GM21528 (cell line): ENCODE data around the gene MUC13.

Experiments used
- ATAC-seq: cut with Tn5 transposase; IDR thresholded peaks from one replicate; pipeline ENCODE4 v1.9.1; 2021; ENCODE audit warnings: mild to moderate bottlenecking, moderate library complexity; ENCODE audit not compliant: unreplicated experiment, low FRiP score

MUC13 gene

GRCh38 chr3:124904835-124905492, 29.6 kb downstream of the MUC13 start:
- ATAC-seq: no peak

- no peak for ATAC-seq
Measured at GRCh38 chr3:124903896-124904834, 30.4 kb downstream of the MUC13 start.

- no peak for ATAC-seq
Measured at GRCh38 chr3:124896824-124897526, 37.6 kb downstream of the MUC13 start.

- no peak for ATAC-seq
Measured at GRCh38 chr3:124895756-124896155, 38.8 kb downstream of the MUC13 start.

- ATAC-seq: no peak
Measured at GRCh38 chr3:124893526-124893925, 41.0 kb downstream of the MUC13 start.

- no peak for ATAC-seq
Measured at GRCh38 chr3:124890573-124891190, 43.9 kb downstream of the MUC13 start.

- ATAC-seq: no peak
Measured at GRCh38 chr3:124888482-124889441, 45.8 kb downstream of the MUC13 start.

GRCh38 chr3:124887932-124888298, 46.6 kb downstream of the MUC13 start:
- ATAC-seq: no peak

GRCh38 chr3:124887177-124887931, 47.2 kb downstream of the MUC13 start, which contains the start of gene ITGB5:
Gene ITGB5 (minus strand): TSS chr3:124887365. CDS start chr3:124887000, 365 bp downstream.
- no peak for ATAC-seq

GRCh38 chr3:124886168-124887056, 48.1 kb downstream of the MUC13 start:
- ATAC-seq: no peak

- no peak for ATAC-seq
Measured at GRCh38 chr3:124885466-124886167, 48.9 kb downstream of the MUC13 start.

GRCh38 chr3:124884474-124885101, 50.0 kb downstream of the MUC13 start:
- no peak for ATAC-seq

- no peak for ATAC-seq
Measured at GRCh38 chr3:124883766-124884473, 50.6 kb downstream of the MUC13 start.

GRCh38 chr3:124882816-124883747, 51.5 kb downstream of the MUC13 start:
- no peak for ATAC-seq
